GM21526 (cell line): Measurements from ENCODE around the gene ATP6V1C2.

Experiments used
- ATAC-seq: cut with Tn5 transposase; IDR thresholded peaks from one replicate; pipeline ENCODE4 v1.9.1; 2021; ENCODE audit warnings: moderate library complexity; ENCODE audit not compliant: unreplicated experiment, low FRiP score

ATP6V1C2 gene

GRCh38 chr2:10721396-10722251 lies at the start of gene ATP6V1C2:
Gene ATP6V1C2, plus strand, starts transcription at chr2:10721630. Its CDS starts 1,220 bp downstream, at chr2:10722850.
- ATAC-seq: peak; percentile 77

- no peak for ATAC-seq
These were observed 46.3 kb upstream of the ATP6V1C2 start for GRCh38 chr2:10675131-10675530.

GRCh38 chr2:10678225-10678624 lies 43.2 kb upstream of the ATP6V1C2 start:
- no peak for ATAC-seq

- no peak for ATAC-seq
These were observed 41.2 kb upstream of the ATP6V1C2 start for GRCh38 chr2:10680214-10680613.

GRCh38 chr2:10680957-10681356 lies 40.5 kb upstream of the ATP6V1C2 start:
- no peak for ATAC-seq

- no peak for ATAC-seq
These were observed 35.2 kb upstream of the ATP6V1C2 start for GRCh38 chr2:10686176-10686730.

- peak; percentile 28 for ATAC-seq
These were observed 32.3 kb upstream of the ATP6V1C2 start for GRCh38 chr2:10688921-10689807.

GRCh38 chr2:10691521-10691920 lies 29.9 kb upstream of the ATP6V1C2 start:
- no peak for ATAC-seq

GRCh38 chr2:10700078-10700803 lies 21.2 kb upstream of the ATP6V1C2 start:
- no peak for ATAC-seq

GRCh38 chr2:10704034-10704594 lies 17.3 kb upstream of the ATP6V1C2 start:
- no peak for ATAC-seq

GRCh38 chr2:10706033-10706432 lies 15.4 kb upstream of the ATP6V1C2 start:
- no peak for ATAC-seq

GRCh38 chr2:10707831-10708230 lies 13.6 kb upstream of the ATP6V1C2 start:
- no peak for ATAC-seq

GRCh38 chr2:10709290-10709939 lies 12.0 kb upstream of the ATP6V1C2 start:
- no peak for ATAC-seq

- ATAC-seq: no peak
These were observed 9.1 kb upstream of the ATP6V1C2 start for GRCh38 chr2:10712185-10712809.

- no peak for ATAC-seq
These were observed 4.8 kb upstream of the ATP6V1C2 start for GRCh38 chr2:10716581-10716980.

- ATAC-seq: no peak
These were observed 3.8 kb upstream of the ATP6V1C2 start for GRCh38 chr2:10717628-10718027.

GRCh38 chr2:10720306-10720705 lies 1.1 kb upstream of the ATP6V1C2 start:
- no peak for ATAC-seq

GRCh38 chr2:10720947-10721395 lies 459 bp upstream of the ATP6V1C2 start:
- ATAC-seq: peak; percentile 26

- no peak for ATAC-seq
These were observed 909 bp downstream of the ATP6V1C2 start for GRCh38 chr2:10722252-10722825.
